DMS53 treated with DMSO at 0.1 percent for 48 hours (cell line): Measurements from ENCODE around the gene EXD3.

Experiments
- DNase-seq: peaks from one replicate; lab custom pipeline; 2025; ENCODE audit not compliant: unreplicated experiment; lab: John Stamatoyannopoulos, UW

Gene EXD3

DNA sequence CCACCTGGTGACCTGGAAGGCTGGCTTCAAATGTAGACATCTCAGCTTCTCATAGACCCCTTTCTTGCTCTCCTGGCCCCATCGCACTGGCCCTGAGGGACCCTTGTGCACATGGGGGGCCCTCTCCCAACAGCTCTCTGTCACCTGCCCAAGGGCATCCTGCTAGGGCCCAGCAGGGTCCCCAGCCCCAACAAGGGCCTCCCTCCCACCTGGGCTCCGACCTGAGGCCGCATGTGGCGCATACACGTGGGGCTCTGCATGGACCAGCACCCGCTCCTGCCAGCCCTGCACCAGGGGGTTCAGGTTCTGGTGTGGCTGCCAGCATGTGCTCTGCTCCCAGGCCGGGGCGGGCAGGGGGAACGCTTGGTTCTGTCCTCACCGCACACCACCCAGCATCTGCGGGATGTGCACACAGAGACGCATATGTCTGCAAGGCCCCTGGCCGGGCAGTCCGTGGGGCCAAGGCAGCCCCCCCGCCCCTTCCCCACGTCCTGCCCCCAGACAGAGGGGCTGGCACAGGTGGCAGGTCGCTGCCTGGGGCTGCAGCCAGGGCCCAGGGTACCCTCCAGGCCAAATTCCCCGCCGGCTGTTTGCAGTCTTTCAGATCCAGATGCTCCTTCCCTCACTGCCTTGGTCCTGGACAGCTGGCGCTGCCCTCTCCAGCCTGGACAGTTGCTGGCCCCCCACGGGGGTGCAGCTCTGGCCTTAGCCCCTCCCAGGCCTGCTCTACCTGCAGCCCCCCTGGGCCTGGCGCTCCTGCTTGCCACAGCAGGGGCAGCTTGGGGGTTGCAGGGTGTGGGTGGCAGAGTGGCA lies 103.0 kb downstream of the EXD3 start:
- no peak for DNase-seq

DNA sequence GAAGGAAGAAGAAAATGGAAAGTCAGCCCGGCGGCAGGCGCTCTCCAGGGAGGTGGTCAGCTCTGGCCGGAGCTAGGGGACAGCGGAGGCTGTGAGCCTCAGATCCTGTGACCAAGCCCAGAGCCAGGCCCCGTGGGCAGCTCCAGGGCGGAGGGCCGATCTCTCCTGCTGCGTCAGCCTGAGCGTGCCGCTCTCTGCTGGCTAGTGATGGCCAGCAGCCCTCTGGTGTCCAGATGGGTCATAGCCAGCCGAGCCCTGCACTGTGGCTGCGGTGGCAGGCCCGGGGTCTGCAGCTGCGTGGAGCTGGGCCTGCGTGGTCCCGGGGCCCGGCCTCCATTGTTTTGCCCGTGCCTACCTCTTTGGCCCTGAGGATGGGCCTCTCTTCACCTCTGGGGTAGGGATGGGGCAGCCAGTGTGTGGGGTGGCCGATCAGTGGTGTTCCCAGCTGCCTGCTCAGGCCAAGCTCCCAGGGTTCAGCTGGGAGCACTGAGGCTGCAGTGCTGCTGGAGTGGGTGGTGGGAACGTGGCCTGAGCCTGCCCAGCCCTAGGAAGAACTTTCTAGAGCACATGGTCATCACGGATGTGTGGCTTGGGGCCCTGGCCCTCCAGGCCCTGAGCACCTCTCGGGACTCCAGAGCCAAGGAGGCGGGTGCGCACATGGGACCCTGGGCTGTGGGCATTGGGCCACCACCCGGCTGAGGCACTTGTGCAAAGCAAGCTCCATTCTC lies 103.8 kb downstream of the EXD3 start:
- DNase-seq: no peak

DNA sequence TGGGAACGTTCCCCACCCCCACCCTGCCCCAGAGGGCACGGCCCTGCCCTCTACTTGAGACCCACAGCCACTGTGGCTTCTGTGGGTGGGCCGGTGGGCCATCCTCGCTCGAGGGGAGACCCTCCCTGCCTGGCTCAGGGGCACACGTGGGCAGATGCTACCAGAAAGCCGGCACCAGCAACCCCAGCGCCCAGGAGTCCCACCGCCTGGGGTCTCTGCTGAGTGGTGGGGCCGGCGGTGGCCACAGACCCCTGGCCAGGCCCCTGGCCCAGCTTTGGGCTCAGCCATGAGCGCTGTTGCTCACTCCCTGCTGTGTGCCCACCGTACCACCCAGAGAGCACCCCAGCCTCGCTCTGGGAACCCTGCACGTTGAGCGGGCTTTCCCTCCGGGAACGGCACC lies 104.4 kb downstream of the EXD3 start:
- DNase-seq: no peak

DNA sequence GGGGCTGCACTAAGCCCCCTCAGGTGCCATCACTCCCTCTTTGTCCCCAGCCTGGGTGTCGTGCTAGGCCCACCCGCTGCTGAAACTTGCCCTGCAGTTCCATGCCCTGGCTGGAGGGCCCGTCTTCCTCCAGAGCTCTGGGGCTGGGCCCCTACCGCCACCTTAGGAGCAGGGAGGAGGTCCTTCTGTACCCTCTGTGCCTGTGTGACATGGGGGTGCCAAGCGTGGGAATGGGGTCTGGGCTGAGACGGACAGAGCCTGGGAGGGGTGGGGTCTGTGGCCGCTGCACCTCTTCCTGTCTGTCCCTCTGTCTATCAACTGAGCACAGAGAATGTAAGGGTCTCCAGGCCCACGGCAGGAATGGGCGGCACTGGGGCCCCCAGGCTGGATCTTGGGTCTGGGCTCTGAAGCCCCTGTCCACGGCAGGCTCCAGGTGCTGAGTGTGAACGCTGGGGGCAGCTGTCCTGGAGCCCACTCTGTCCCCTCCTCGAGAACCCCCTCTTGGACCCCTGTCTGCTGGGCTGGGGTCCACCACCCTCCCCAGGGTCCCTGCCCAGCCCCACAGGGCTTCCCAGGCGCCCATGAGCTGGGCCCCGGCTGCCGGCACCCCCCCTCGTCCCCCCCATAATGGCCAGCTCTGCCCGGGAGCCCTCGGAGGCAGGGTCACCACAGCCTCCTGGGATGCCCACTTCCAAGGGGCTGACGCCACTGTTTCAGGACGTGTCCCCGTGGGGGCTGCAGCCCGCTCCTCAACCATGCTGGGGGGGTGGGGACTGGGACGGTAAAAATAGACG lies 105.0 kb downstream of the EXD3 start:
- DNase-seq: no peak

DNA sequence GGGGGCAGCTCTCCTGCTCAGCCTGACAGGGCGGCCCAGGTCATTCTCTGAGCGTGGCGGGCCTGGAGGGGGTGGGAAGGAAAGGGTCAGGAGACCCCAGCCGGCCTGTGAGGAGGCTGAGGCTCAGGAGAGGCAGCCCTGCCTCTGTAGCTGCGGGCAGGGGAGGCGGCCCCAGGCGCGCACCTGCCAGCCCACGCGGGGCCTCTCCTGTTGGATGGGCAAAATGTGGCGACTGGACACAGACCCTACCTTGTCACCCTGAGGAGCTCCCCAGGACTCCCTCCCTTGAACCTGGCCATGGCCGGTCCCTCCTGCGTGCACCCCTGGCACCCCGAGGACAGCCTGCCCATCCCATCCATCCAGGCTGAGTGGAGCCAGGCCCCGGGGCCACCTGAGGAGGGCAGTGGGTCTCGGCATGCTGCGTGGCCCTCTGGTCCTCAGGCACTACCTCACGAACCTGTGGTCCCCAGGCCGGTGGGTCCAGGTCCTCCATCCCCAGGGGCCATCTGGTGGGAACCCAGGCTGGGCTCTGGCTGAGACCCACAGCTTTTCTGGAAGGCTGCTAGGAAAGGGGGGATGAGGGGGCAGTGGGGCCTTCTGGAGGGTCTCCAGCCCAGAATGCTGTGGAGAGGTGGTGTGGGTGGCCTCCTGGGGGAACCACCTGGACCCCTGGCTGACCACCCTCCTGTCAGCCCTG lies 105.8 kb downstream of the EXD3 start:
- DNase-seq: no peak

DNA sequence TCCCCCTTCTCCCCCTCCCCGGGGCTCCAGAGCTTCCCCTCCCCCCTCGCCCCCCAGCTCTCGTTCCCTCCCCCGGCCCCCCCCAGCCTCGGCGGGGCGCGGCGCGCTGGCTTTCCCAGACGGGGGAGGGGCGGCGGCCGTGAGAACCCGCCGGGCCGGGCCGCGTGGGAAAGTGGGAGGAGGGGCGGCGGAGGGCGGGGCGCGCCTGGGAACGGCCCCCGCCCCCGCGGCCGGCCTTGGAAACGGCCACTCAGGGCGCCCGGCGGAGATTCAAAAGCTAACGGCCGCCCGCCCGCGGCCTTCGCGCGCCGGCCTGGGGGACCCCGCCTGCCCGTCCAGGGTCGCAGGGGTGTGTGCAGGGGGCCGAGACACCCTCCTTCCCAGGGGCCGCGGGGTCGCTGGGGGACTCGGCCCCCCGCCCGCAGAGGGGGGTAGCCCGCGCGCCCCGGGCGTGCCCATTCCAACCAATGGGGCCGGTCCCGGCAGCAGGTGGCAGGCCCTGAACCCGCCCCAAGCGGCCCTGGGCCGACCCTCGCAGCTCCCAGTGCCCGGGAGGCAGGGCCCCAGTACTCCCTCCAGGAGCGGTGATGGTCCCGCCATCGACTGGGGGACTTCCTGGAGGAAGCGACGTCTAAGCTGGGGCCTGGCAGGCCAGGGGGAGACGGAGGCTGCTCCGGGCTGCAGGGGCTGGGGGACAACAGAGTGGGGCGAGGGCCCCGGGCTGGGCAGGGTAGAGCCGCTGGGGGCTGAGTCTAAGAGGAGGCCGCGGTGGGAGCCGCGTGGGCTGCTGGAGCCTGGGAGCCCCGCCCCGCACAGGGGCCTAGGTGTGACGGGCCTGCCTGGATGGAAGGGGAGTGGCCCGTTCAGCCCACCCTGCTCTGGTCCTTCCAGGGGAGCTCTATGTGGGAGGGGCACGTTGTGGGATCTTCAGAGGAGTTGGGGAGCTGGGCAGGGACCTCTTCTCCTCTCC lies 106.7 kb downstream of the EXD3 start:
- peak; percentile 26 for DNase-seq

DNA sequence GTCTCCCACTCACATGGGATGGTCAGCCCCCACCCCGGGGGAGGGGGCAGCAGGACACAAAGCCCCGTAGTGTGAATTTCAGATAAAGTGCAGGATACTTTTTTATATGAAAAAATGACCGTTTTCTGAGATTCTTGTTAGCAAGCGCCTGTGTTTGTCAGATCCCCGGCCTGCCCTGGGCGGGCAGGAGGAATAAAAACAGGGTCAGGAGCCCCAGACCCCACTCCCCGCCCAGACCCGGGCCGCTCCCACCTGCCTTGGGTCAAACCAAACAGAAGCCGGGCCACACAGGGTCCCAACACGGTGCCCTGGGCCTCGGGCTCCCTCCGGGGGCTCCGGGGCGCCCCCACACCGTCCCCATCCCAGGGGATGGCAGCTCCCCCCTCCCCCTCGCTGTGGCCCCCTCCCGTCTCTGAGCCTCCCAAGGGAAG lies 107.4 kb downstream of the EXD3 start:
- no peak for DNase-seq

DNA sequence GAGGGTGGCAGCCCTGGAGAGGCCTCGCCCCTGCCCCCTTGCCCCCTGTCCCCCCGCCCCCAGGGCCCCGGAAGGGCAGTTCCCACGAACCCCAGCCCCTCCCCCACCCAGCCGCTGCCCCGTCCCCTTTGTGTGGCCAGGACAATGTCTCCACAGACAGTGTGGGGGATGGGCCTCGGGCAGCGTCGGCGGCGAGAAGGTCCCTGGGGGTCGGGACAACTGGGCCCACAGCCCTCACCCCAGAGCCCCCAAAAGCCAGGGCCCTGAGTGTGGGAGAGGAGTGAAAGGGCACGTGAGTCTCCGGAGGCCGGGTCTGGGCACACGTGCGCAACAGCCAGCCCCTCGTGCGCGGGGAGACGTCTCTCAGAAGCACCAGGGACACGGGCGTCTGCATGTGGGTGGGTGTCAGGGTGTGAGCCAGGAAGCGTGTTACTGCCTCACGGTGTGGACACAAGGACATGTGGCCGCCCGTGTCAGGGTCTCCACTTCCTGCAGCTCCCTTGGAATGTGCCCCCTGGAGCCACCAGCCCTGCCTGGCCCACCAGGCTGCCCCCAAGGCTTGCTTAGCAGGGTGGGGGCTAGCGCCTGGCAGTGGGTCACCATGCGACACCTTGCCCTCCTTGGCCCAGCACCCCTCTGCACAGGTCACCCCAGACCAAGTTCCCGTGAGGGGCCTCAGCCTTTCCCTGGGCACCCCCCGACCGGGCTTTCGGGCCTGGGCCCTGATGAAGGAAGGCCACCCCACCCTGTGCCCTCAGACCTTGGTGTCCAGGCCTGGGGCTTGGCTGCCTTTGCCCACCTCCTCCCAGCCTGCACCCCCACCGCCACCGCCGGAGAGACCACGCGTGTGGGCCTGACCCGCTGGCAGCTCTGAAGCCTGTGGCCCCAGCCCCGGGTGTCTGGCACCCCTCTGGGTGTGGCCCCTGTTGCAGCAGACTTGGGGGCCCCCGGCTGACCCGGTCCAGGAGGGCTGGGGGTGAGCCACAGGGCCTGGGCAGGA lies 108.1 kb downstream of the EXD3 start:
- DNase-seq: no peak

DNA sequence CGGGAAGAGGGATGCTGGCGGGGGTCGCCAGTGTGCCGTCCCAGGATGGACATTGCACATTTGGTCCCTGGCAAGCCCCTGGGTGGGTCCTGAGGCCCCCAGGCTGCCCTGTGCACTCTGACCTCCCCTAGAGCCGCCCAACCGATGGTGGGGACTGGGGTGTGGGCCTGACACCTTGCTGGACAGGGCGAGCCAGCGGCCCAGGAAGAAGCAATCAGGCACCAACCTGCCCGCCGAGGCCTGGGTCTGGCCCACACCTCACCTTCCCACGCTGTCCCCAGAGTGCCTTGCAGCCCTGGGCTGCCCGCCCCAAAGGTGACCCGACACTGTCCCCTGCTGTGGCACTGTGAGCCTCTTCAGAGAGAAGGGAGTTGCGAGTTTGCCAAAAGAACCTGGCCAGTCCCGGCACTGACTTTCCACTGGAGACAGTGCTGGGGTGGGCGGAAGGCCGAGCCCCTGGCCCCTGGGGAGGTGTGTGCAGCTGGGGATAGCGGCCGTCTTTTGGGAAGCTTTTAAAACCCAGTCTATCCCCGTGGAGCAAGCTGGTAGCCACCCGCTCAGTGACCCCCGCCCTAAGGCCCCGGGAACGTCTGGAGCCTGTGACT lies 108.9 kb downstream of the EXD3 start:
- no peak for DNase-seq

DNA sequence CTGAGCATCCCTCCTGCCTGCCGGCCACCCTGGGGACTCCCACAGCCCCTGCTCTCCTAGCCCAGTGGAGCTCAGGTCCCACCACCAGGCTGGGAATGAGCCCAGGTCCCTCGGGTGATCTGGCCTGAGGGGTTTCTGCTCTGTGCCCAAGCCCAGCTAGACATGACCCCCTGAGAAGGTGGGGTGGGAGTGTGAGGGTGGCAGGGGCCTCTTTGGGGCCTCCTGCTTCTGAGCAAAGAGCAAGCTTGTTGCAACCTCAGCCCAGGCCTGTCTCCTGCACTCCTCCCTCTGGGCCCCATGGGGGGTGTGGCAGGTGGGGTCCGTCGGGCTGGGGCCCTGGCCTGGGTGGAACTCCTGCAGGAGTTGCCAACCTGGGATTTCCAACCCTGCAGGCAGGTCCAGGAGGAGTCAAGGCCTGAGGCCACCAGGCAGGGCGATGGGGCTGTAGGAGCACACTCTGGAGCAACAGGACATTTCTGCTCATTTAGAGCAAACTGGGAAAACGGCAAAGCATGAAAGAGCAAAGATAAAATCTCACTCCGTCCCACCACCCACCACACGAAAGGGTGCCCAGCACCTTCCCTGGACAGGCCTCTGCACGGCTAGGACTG lies 109.5 kb downstream of the EXD3 start:
- DNase-seq: no peak

DNA sequence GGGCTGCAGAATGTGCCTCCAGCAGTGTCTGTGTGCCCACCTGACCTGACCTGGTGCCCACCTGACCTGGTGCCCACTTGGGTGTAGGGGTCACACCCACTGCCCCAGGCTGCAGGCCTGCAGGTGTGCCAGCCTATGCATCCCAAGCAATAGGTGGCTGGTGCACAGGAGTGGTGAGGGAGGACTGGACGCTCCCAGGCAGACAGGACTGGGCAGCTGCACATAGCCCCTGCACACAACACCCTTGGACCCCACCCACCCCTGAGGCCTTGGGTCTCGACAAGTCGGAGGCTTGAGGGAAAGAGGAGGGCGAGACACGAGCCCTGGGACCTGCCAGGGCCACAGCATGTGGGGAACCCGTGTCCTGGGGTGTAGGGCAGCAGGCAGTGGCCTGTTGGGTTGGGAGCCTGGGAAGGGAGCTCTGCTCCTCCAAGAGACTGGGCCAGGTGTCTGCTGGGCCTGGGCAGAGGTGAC lies 110.1 kb downstream of the EXD3 start:
- DNase-seq: no peak

DNA sequence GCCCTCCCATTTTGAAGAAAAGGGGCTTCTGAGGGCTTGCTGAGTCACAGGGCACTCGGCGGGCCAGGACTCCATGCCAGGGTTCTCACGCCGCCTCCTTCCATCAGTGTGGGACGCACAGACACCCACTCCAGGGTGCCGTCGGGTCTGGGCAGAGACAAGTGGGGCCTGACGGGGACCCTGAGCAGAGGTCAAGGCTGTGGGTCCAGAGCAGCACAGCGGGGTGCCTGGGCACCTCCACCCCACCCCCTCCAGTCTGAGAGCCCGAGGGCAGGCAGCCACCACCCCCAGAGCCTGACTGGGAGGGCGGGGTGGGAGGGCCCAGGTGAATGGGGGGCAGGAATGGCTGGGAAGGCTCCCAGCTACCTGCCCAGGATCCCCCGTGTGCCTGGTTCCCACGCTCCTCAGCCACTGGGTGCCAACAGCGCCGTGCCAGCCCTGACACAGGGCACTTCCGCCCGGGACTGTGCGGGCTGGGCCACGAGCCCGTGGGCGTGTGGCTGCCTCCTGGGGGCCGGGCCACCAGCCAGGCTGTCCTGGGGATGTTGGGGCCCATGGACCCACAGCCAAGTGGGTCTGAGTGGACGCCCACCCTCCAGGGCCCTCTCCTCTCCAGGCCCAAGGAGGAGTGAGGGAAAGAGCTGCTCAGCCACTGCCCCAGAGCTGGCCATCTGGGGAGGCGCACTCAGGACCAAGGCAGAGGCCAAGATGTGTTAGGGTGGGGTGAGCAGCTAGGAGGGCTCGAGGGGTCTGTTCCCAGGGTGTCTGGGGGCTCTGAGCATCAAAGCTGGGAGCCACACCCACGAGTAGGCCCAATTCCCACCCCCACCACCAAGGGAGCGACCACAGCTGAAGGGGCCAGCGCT lies 110.7 kb downstream of the EXD3 start:
- DNase-seq: no peak

DNA sequence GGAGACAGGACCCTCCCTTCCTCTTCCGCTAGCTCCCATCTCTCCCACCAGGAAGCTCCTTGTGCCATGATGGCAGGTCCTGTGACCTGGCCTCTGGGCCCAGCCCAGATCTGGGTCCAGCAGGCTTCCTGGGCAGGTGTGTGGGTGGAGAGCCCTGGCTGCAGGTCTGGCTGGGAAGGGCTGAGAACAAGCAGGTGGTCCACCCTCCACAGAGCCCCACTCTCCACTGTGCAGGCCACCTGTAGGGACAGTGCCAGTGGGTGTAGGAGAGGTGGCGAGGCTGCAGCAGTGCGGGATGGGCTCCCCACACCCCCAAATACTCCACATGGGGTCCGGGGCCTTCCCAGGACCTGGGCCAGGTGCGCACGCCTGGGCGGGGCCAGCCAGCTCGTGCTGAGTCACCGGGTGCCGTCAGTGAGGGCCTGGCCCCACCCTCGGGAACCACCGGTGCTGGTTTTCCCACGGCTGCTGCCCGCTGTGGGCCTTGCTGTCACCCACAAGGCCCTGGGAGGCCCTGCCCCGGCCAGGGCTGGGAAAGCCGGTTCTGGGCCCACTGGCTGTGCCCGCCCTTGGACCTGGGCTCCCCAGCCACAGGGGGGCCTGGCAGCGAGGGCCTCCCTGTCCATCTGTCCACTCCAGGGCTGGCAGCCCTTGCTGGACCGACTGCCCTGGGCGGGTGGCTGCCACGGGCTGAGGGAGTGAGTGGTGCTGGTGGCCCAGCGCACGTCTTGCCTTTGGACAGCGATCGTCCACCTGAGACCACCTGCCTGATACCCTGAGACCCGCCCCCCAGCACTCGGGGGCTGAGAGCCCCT lies 111.6 kb downstream of the EXD3 start:
- DNase-seq: peak; percentile 87

DNA sequence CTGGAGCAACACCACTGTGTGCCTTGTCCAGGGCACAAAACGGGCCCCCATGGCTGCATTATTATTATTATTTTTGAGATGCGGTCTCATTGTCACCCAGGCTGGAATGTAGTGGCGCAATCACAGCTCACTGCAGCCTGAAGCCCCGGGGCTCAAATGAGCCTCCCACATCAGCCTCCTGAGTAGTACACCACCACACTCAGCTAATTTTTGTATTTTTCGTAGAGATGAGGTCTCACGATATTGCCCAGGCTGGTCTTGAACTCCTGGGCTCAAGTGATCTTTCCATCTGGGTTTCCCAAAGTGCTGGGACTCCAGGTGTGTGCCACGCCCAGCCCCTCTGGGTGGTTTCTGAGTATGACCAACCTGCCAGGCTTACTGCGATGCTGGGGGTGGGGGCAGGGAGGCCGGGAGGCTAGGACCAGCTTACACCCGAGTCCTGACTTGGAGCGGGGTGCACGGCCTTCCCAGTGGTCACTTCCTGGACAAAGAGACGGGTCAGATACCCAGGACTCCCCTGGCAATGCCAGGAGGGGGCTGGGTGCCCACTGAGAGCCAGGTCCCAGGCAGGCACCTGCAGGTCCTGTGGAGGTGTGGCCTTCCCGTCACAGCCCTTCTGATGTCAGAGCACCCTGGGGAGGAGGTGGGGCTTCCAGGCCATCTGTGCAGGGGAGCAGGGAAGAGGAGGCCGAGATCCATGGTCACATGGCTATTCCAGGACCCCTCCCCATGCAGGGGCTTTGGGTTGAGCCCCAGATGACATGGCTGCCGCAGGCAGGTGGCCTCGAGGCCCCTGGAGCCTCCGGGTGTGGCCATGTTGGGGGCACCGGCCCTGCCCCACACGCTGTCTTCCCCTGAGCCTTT lies 112.5 kb downstream of the EXD3 start:
- peak; percentile 66 for DNase-seq
